CD4-positive, alpha-beta T cell (primary cell): ENCODE data around the gene PLBD2. TPM values are rescaled to one million over a fixed set of nuclear protein-coding genes. Genes with fewer than 3 reads are reported as not detected.

Experiments
- ATAC-seq: fragments of 200-7000 bp; cut with Tn5 transposase; one replicate; pipeline ENCODE4 v1.10.0; 2022; ENCODE audit warnings: mild to moderate bottlenecking; ENCODE audit not compliant: poor library complexity
- CTCF ChIA-PET: fragments of 350-600 bp; sonication (Branson Sonifier 250); formaldehyde crosslinking; loops from one replicate; lab custom pipeline; 2021; ENCODE audit warnings: antibody characterized with exemption, inconsistent platforms; lab: Charles Lee
- POLR2A ChIA-PET: fragments of 350-600 bp; sonication (Branson Sonifier 250); formaldehyde crosslinking; loops from one replicate; lab custom pipeline; 2021; ENCODE audit warnings: antibody characterized with exemption, inconsistent platforms; lab: Charles Lee
- DNase-seq, 14 experiments: peaks; one replicate each; pipeline ENCODE4 v3.0.0-alpha.2; 2013 to 2020; ENCODE audit warnings: mixed read lengths in 2 of 14
- H3K27ac ChIP-seq, 2 donors: one replicate each; pipeline versions ENCODE4 v1.5.1 to v1.7.0; 2013; ENCODE audit warnings: low read length in 2 of 2, low read depth in 1 of 2, mild to moderate bottlenecking in 1 of 2
- H3K27me3 ChIP-seq, 2 experiments: 1 replicate in 1 of 2; 2 replicates in 1 of 2; pipeline versions ENCODE4 v1.6.1 to v1.7.0; 2013; ENCODE audit warnings: low read length in 2 of 2, control low read depth in 1 of 2, mild to moderate bottlenecking in 1 of 2, moderate library complexity in 1 of 2; ENCODE audit not compliant: insufficient read depth in 2 of 2, control insufficient read depth in 1 of 2
- H3K36me3 ChIP-seq: one replicate; pipeline ENCODE4 v1.6.1; 2013; ENCODE audit warnings: low read length, control low read depth; ENCODE audit not compliant: insufficient read depth
- H3K4me1 ChIP-seq: one replicate; pipeline ENCODE4 v1.6.1; 2013; ENCODE audit warnings: low read length, control low read depth; ENCODE audit not compliant: insufficient read depth
- H3K4me3 ChIP-seq: one replicate; pipeline ENCODE4 v1.5.1; 2013; ENCODE audit warnings: mild to moderate bottlenecking, low read length, moderate library complexity
- H3K9me3 ChIP-seq, 2 experiments: 1 replicate in 1 of 2; 2 replicates in 1 of 2; pipeline versions ENCODE4 v1.6.1 to v1.7.0; 2013; ENCODE audit warnings: low read length in 2 of 2, mild to moderate bottlenecking in 2 of 2, control low read depth in 1 of 2, moderate library complexity in 1 of 2; ENCODE audit not compliant: control insufficient read depth in 1 of 2, insufficient read depth in 1 of 2
- H3K27ac Mint-ChIP-seq: one replicate; pipeline ENCODE4 v1.8.0; 2020; ENCODE audit warnings: mixed read lengths
- H3K27me3 Mint-ChIP-seq: one replicate; pipeline ENCODE4 v1.8.0; 2021; ENCODE audit warnings: mixed read lengths
- H3K36me3 Mint-ChIP-seq: one replicate; pipeline ENCODE4 v1.8.0; 2021; ENCODE audit warnings: low read depth, mixed read lengths
- H3K4me1 Mint-ChIP-seq: one replicate; pipeline ENCODE4 v1.8.0; 2021; ENCODE audit warnings: low read depth, mixed read lengths
- H3K4me3 Mint-ChIP-seq: one replicate; pipeline ENCODE4 v1.8.0; 2020; ENCODE audit warnings: mild to moderate bottlenecking, mixed read lengths
- H3K9me3 Mint-ChIP-seq: one replicate; pipeline ENCODE4 v1.8.0; 2020; ENCODE audit warnings: mixed read lengths
- intact Hi-C, 2 experiments: fragments of 100-400 bp; cut with DNase I in 1 of 2; cut with micrococcal nuclease in 1 of 2; formaldehyde crosslinking; loops; one replicate each; pipeline versions ENCODE4 v1.15.1 to v1.9.0; 2023 to 2025; cut with DNase I, micrococcal nuclease
- total RNA-seq, 174 experiments: library from RNA in 2 of 174; stranded (reverse) in 2 of 174; gene quantifications; one replicate each; pipeline ENCODE4 v1.2.3 and lab custom pipeline; 2021 to 2026
- TF ChIP-seq, protein P1 (sequence below): fragments of 200-600 bp; IDR thresholded peaks from one replicate; pipeline ENCODE4 v1.8.0; 2022; ENCODE audit warnings: antibody characterized with exemption, mild to moderate bottlenecking

PLBD2 gene
- total RNA-seq, 2 experiments from 2014 or later = 10.4 to 12.2 TPM

DNA sequence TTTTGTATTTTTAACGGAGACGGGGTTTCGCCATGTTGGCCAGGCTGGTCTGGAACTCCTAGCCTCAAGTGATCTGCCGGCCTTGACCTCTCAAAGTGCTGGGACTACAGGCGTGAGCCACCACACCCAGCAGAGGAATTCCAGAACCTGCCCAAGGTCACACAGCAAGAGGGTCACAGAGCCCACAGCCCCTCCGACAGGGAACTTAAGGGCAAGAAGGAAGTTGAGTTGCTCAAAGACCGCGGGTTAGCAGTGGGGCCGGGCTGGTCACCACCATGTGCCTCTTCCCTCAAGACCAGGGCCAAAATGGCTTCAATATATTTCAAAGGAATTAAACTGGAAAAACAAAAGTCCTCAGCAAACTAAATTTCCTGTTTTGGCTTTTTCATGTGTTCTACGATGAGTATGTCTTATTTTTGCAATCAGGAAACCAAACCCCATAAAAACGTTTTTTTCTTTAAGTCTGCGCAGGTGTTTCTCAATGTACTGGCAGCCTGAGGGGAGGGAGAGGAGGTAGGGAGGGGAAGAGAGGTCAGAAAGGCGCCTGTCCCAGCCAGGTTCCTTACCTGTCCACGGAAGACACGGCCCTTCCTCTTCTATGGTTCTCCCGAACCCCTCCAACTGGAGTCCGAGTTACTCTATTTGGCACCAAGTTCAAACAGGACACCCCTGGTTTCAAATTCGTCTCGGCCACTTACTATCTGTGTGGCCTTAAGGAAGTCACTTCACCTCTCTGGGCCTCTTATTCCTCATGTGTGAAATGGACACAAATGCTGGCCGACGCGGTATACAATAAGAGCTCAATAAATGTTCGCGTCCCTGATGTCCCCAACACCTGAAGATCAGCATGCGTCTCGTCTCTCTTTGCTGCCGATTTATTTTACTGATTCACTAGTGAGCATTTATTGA lies 24.3 kb upstream of the PLBD2 start:
- peak in 7 of 14 experiments; percentile 12 to 50 (median 45) for DNase-seq
- H3K27me3 ChIP-seq = no peaks in the 10 kb centered on the region
- Mint-ChIP-seq H3K9me3 (no peaks in the 10 kb centered on the region), H3K36me3 (peaks cover 48% of the 10 kb centered on the region), H3K27ac (peak overlapping the region; percentile 87), H3K4me3 (peak overlapping the region; percentile 99), H3K4me1 (peaks cover 53% of the 10 kb centered on the region), H3K27me3 (no peaks in the 10 kb centered on the region)
- intact Hi-C loops = loop anchor here in 1 of 2 experiments (5.0 to 10.0 kb wide), 3 partner anchors 112 to 631 kb away; partner anchors contain the start of genes DDX54, RBM19, RITA1 and TPCN1
- CTCF ChIA-PET = interaction anchor here (1.0 kb wide), 1 partner anchor 112 kb away, joined by 4 read pairs; the partner anchor contains the start of gene TPCN1
- H3K4me3 ChIP-seq = peak overlapping the region; percentile 94
- peaks cover 26% of the 10 kb centered on the region for H3K36me3 ChIP-seq
- peak overlapping the region in 1 of 2 donors; percentile 25 for H3K27ac ChIP-seq
- POLR2A ChIA-PET = interaction anchor here (1.0 to 1.3 kb wide), 5 partner anchors 8 to 113 kb away, joined by 3 to 7 read pairs (median 4); partner anchors contain the start of genes PLBD2, SDSL and TPCN1
- no peaks in the 10 kb centered on the region for H3K9me3 ChIP-seq
- TF ChIP-seq, protein P1, sequence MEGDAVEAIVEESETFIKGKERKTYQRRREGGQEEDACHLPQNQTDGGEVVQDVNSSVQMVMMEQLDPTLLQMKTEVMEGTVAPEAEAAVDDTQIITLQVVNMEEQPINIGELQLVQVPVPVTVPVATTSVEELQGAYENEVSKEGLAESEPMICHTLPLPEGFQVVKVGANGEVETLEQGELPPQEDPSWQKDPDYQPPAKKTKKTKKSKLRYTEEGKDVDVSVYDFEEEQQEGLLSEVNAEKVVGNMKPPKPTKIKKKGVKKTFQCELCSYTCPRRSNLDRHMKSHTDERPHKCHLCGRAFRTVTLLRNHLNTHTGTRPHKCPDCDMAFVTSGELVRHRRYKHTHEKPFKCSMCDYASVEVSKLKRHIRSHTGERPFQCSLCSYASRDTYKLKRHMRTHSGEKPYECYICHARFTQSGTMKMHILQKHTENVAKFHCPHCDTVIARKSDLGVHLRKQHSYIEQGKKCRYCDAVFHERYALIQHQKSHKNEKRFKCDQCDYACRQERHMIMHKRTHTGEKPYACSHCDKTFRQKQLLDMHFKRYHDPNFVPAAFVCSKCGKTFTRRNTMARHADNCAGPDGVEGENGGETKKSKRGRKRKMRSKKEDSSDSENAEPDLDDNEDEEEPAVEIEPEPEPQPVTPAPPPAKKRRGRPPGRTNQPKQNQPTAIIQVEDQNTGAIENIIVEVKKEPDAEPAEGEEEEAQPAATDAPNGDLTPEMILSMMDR = no peak
- peak; percentile 40 for ATAC-seq
- peaks cover 41% of the 10 kb centered on the region for H3K4me1 ChIP-seq

DNA sequence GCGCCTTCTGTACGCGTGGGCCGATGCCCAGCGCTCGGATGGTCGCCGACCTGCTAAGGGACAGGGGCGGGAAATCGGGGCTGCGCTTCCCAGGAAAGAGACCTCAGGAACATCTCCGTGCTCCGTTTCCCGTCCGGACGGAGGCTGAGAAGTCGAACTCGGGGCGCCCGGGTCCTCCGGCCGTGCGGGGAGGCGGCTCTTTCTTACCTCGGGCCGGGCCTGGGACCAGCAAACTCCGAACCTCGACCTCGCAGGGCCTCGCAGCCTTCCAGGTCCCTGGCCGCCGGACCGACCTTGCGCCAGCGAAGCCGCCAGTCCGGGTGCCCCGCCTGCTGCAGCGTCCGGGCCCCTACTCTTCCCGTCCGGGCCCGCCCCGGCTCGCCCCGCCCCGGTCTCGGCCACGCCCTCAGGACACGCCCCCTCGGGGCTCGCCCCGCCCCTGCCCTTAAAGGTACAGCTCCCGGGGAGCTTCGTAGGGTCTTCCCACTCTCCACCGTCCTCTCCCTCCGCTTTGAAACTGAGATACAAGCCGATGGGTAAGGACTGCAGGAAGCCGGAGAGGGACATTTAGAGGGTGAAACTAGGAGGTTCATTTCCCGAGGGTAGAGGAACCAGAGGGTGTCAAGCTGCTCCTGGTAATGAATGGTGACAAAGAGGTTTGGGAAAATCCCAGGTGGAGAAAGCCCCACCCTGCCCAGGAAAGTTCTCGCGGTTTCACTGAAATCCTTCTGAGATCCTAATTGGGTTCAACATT lies 23.4 kb upstream of the PLBD2 start, which contains the start of gene SLC8B1:
TSS of gene SLC8B1 (minus strand) at position 324 of the 754 bp plus-strand sequence. CDS start 2,231 bp downstream, outside the sequence.
- ATAC-seq (peak; percentile 97), DNase-seq (peak; percentile 69 to 95 (median 86))
- Mint-ChIP-seq H3K4me3 (peak within 1 kb of the TSS; percentile 99), H3K4me1 (peaks cover 45% of the 10 kb centered on the region), H3K27ac (peak within 1 kb of the TSS; percentile 87), H3K9me3 (no peaks in the 10 kb centered on the region), H3K27me3 (no peaks in the 10 kb centered on the region), H3K36me3 (peaks cover 39% of the 10 kb centered on the region)
- Histone ChIP-seq H3K27ac (peak within 1 kb of the TSS in 1 of 2 donors; percentile 25), H3K4me1 (peaks cover 33% of the 10 kb centered on the region), H3K36me3 (peaks cover 19% of the 10 kb centered on the region), H3K27me3 (no peaks in the 10 kb centered on the region), H3K4me3 (peak within 1 kb of the TSS; percentile 94), H3K9me3 (no peaks in the 10 kb centered on the region)
- TF ChIP-seq, protein P1 = no peak
- CTCF ChIA-PET = interaction anchor here (1.0 to 1.2 kb wide), 2 partner anchors 113 to 342 kb away, joined by 3 to 4 read pairs; partner anchors contain the start of gene TPCN1
- POLR2A ChIA-PET = interaction anchor here (0.6 to 1.3 kb wide), 9 partner anchors 8 to 114 kb away, joined by 3 to 7 read pairs (median 3); partner anchors contain the start of genes PLBD2, SDSL and TPCN1
- intact Hi-C loops = loop anchor here (1.0 to 10.0 kb wide), 4 partner anchors 23 to 630 kb away; partner anchors contain the start of genes PLBD2 (in 2 of the 2), DDX54 (in 1 of the 2), RBM19 (in 1 of the 2) and RITA1 (in 1 of the 2)

DNA sequence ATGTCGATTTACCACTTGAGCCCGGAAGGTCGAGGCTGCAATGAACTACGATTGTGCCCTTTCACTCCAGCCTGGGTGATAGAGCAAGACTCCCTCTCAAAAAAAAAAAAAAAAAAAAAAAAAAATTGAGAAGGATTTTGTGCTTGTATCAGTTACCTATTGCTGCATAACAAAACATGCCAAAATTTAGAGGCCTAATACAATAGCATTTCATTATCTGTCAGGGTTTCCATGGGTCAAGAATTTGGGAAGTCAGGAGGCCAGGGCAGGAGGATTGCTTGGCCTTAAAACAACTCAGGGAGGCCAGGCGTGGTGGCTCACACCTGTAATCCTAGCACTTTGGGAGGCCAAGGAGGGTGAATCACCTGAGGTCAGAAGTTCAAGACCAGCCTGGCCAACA lies 18.8 kb upstream of the PLBD2 start:
- ChIA-PET POLR2A (no interaction called here), CTCF (no interaction called here)
- Mint-ChIP-seq H3K27ac (no peak overlapping the region), H3K36me3 (peaks cover 1% of the 10 kb centered on the region), H3K4me3 (no peak overlapping the region), H3K4me1 (peaks cover 6% of the 10 kb centered on the region), H3K9me3 (no peaks in the 10 kb centered on the region), H3K27me3 (no peaks in the 10 kb centered on the region)
- Histone ChIP-seq H3K4me3 (no peak overlapping the region), H3K27me3 (no peaks in the 10 kb centered on the region), H3K36me3 (no peaks in the 10 kb centered on the region), H3K9me3 (no peaks in the 10 kb centered on the region), H3K4me1 (peaks cover 8% of the 10 kb centered on the region), H3K27ac (no peak overlapping the region)
- DNase-seq = no peak
- TF ChIP-seq, protein P1 = no peak
- no peak for ATAC-seq
- intact Hi-C loops = loop anchor here in 1 of 2 experiments (10.0 kb wide), 1 partner anchor 625 kb away; the partner anchor contains the start of gene RBM19
